NOMO-1 treated with DMSO at 0.1 percent for 48 hours (cell line): ENCODE results near the gene BSN.
"Not testable (repeated sequence)": the region's sequence is repeated elsewhere in the genome, so short reads cannot be mapped to it uniquely, and the experiment has no call there.

Experiments
- DNase-seq: peaks from one replicate; lab custom pipeline; 2025; ENCODE audit not compliant: unreplicated experiment; lab: John Stamatoyannopoulos, UW

The BSN gene

GRCh38 chr3:49668861-49669260 lies 114.6 kb downstream of the BSN start:
- DNase-seq, result no peak

GRCh38 chr3:49669352-49669751 lies 115.1 kb downstream of the BSN start:
- DNase-seq, result no peak

GRCh38 chr3:49670940-49671290 lies 116.6 kb downstream of the BSN start:
- DNase-seq, result no peak

GRCh38 chr3:49671291-49672288 lies 117.3 kb downstream of the BSN start:
- DNase-seq, result no peak

- no peak for DNase-seq
These were observed 118.9 kb downstream of the BSN start for GRCh38 chr3:49673121-49673714.

- DNase-seq, result no peak
These were observed 119.6 kb downstream of the BSN start, which contains the start of gene APEH for GRCh38 chr3:49673715-49674496. Gene APEH (plus strand): TSS chr3:49674351. CDS start chr3:49674402, 51 bp downstream.

GRCh38 chr3:49674497-49674983 lies 120.3 kb downstream of the BSN start:
- DNase-seq, result no peak

- no peak for DNase-seq
These were observed 121.6 kb downstream of the BSN start for GRCh38 chr3:49675912-49676311.

- no peak for DNase-seq
These were observed 126.4 kb downstream of the BSN start for GRCh38 chr3:49680493-49681231.

- DNase-seq, result no peak
These were observed 126.9 kb downstream of the BSN start for GRCh38 chr3:49681232-49681522.

GRCh38 chr3:49681543-49681942 lies 127.3 kb downstream of the BSN start:
- DNase-seq, result no peak

GRCh38 chr3:49683162-49683561 lies 128.9 kb downstream of the BSN start:
- no peak for DNase-seq

- DNase-seq, result not testable (repeated sequence)
These were observed 130.2 kb downstream of the BSN start for GRCh38 chr3:49684453-49684852.

- not testable (repeated sequence) for DNase-seq
These were observed 130.8 kb downstream of the BSN start for GRCh38 chr3:49685103-49685502.

- DNase-seq, result not testable (repeated sequence)
These were observed 131.6 kb downstream of the BSN start for GRCh38 chr3:49685846-49686245.

- DNase-seq, result not testable (repeated sequence)
These were observed 132.1 kb downstream of the BSN start for GRCh38 chr3:49686346-49686745.

- not testable (repeated sequence) for DNase-seq
These were observed 132.6 kb downstream of the BSN start for GRCh38 chr3:49686769-49687423.

- DNase-seq, result not testable (repeated sequence)
These were observed 133.1 kb downstream of the BSN start for GRCh38 chr3:49687424-49687795.

GRCh38 chr3:49688338-49689045 lies 134.2 kb downstream of the BSN start:
- DNase-seq, result not testable (repeated sequence)
